OCI-LY7 (cell line): ENCODE results near the gene ASIC2.

Experiments
- EZH2phosphoT487 ChIP-seq: fragments of 200-600 bp; sonication (generic); IDR thresholded peaks from 2 replicates; pipeline ENCODE4 v1.6.1; 2018; ENCODE audit warnings: low read depth, borderline replicate concordance, mild to moderate bottlenecking, mixed run types, antibody characterized with exemption, low read length, moderate library complexity, mixed read lengths
- TF ChIP-seq, protein P1 (sequence below): fragments of 200-600 bp; sonication (generic); conservative IDR thresholded peaks from 2 replicates; pipeline ENCODE4 v1.5.1; 2014; ENCODE audit warnings: mild to moderate bottlenecking, antibody characterized with exemption, low read length, moderate library complexity, mixed read lengths

DNA sequence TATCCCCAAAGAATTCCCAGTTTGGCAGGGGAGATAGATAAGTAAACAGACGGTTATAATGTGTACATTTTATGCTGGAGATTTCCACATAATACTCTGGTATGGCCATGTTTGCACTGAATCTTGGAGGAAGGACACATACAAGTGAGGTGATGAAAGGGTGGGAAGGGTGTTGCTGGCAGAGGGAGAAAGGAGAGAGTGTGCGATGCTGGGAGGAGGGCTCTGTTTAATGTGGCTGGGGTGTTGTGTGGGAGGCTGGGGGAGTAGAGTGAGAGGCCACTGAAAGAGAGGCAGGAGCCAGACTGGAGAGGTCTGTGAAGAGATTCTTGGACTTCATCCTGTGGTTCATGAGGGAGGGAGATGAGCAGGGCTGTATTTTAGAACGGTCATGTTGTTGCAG lies 213.9 kb downstream of the ASIC2 start:
- TF ChIP-seq, protein P1, sequence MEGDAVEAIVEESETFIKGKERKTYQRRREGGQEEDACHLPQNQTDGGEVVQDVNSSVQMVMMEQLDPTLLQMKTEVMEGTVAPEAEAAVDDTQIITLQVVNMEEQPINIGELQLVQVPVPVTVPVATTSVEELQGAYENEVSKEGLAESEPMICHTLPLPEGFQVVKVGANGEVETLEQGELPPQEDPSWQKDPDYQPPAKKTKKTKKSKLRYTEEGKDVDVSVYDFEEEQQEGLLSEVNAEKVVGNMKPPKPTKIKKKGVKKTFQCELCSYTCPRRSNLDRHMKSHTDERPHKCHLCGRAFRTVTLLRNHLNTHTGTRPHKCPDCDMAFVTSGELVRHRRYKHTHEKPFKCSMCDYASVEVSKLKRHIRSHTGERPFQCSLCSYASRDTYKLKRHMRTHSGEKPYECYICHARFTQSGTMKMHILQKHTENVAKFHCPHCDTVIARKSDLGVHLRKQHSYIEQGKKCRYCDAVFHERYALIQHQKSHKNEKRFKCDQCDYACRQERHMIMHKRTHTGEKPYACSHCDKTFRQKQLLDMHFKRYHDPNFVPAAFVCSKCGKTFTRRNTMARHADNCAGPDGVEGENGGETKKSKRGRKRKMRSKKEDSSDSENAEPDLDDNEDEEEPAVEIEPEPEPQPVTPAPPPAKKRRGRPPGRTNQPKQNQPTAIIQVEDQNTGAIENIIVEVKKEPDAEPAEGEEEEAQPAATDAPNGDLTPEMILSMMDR = no peak
- TF ChIP-seq EZH2phosphoT487 = no peak
